Activated CD8-positive, alpha-beta memory T cell treated with anti-CD3 and anti-CD28 coated beads for 48 hours (primary cell): Measurements from ENCODE around the gene TMEM181.
"Not testable (repeated sequence)": the region's sequence is repeated elsewhere in the genome, so short reads cannot be mapped to it uniquely, and the experiment has no call there.

Experiments
- DNase-seq, 3 experiments: peaks; one replicate each; pipeline ENCODE4 v3.0.0-alpha.2; 2020; ENCODE audit warnings: low read depth in 2 of 3, low spot score in 2 of 3

Gene TMEM181

DNA sequence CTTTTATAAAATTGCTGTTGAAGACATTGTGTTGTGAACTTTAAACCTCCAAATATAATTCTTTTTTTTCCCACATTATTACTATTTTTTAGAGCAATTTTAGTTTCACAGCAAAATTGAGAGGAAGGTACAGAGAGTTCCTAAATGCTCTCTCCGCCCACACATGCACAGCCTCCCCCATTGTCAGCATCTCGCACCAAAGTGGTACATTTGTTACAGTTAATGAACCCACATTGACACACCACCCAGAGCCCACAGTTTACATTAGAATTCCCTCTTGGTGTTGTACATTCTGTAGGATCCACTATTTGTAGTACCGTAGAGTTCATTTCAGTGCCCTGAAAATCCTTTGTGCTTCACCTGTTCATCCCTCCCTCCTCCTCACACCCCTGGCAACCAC is 33.8 kb downstream of the TMEM181 start:
- no peak for DNase-seq

DNA sequence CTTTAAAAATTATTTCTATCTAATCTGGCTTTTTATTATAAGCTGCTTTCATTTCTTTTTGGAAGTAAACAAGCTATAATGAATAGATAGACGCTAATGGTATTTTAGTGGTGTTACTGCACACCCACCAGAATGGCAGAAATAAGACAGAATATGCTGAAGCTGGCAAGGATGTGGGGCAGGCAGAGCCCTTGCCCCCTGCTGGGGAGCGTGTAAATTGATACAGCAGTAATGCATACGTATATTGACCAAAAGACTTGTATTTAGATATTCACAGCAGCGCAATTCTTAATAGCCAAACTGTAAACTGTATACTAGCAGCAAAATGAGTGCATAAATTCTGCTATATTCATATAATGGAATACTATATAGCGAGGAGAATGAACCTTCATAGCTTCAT is 35.3 kb downstream of the TMEM181 start:
- DNase-seq = no peak

DNA sequence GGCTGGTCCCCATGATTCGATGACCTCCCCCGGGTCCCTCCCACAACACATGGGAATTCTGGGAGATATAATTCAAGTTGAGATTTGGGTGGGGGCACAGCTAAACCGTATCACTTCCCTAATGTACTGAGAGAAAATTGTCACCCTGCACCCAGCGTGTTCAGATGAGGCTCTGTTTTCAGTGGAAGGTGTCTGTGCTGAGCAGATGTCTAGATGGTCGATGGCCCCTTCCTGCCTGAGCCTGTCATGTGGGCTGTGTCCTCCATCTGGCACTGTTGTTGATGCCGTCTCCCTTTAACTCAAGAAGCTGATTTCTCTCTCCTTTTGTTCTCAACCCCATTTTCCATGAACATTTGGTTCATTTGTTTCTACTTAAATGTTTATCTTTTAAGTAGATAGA is 37.0 kb downstream of the TMEM181 start:
- DNase-seq = no peak

GRCh38 chr6:158597565-158597964 is 37.7 kb downstream of the TMEM181 start:
- no peak for DNase-seq

GRCh38 chr6:158599635-158600034 is 39.7 kb downstream of the TMEM181 start:
- DNase-seq = no peak

- no peak for DNase-seq
Measured at GRCh38 chr6:158603261-158604047, 43.6 kb downstream of the TMEM181 start.

- no peak for DNase-seq
Measured at GRCh38 chr6:158604048-158604406, 44.1 kb downstream of the TMEM181 start.

DNA sequence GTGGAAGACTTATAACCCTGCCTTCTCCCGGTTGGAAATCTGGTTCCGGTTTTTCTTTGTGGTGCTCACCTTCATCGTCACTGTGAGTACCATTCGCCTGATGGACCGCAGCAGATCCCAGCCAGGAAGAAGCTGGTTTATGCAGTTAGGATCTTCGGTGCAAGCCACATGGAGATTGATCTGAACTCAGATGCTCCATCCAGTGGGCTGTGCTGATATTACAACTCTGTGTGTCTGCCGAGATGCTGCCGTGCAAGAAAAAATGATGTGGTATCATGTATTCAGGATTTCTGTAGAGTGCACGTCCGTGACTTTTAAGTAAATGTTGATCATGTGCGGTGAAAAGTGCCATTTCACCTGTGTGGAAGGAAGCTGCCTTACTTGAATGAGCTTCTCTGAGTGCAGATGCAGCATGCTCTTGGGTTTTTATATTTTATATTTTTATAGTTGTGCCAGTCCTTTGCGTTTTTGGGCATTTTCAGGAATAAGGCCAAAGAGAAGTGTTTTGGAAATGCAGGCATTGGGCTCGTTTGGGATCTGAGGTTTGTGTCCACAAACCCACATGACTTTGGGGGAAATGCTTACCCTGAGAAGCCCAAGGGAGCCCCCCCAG is 45.5 kb downstream of the TMEM181 start:
- DNase-seq = peak in 1 of 3 experiments; percentile 17

GRCh38 chr6:158606011-158606410 is 46.1 kb downstream of the TMEM181 start:
- not testable (repeated sequence) for DNase-seq

DNA sequence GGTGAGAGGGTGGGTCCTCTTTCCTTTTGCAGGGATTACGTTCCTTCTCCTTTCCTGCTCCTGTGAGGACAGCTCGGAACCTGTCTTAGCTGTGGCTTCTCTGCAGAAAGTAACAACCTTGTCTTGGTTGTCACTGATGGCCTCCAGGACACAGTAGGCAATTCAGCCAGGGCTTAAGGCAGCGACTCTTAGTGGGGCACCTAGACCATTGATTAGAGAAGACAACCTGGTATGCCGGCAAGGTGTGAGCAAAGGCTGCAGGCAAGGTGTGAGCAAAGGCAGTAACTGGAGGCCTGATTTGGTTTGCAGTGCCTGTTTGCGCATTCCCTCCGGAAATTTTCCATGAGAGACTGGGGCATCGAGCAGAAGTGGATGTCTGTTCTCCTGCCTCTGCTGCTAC is 47.0 kb downstream of the TMEM181 start:
- no peak for DNase-seq

GRCh38 chr6:158607411-158608170 is 47.7 kb downstream of the TMEM181 start:
- DNase-seq = no peak

DNA sequence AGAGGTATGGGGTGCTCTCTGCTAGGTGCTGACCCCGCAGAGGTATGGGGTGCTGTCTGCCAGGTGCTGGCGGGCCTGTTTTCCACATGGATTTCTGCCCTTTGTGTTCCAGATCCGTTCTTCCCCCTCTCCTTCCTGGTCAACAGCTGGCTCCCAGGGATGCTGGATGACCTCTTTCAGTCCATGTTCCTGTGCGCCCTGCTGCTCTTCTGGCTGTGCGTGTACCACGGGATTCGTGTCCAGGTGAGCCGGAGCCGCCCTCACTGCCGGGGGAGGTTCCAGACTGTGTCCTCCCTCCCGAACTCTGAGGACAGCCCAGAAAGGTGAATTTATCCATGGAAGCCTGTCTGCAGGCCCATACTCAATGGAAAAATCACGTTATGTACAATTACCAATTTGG is 48.3 kb downstream of the TMEM181 start:
- no peak for DNase-seq

GRCh38 chr6:158609455-158610155 is 49.7 kb downstream of the TMEM181 start:
- no peak for DNase-seq

- no peak for DNase-seq
Measured at GRCh38 chr6:158610319-158610968, 50.6 kb downstream of the TMEM181 start.

GRCh38 chr6:158611039-158611438 is 51.1 kb downstream of the TMEM181 start:
- DNase-seq = no peak

GRCh38 chr6:158611541-158612370 is 51.9 kb downstream of the TMEM181 start:
- DNase-seq = no peak

DNA sequence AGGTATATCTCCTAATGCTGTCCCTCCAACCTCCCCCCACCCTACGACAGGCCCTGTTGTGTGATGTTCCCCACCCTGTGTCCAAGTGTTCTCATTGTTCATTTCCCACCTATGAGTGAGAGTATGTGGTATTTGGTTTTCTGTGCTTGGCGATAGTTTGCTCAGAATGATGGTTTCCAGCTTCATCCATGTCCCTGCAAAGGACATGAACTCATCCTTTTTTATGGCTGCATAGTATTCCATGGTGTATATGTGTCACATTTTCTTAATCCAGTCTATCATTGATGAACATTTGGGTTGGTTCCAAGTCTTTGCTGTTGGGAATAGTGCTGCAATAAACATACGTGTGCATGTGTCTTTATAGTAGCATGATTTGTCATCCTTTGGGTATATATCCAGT is 54.7 kb downstream of the TMEM181 start:
- not testable (repeated sequence) for DNase-seq

DNA sequence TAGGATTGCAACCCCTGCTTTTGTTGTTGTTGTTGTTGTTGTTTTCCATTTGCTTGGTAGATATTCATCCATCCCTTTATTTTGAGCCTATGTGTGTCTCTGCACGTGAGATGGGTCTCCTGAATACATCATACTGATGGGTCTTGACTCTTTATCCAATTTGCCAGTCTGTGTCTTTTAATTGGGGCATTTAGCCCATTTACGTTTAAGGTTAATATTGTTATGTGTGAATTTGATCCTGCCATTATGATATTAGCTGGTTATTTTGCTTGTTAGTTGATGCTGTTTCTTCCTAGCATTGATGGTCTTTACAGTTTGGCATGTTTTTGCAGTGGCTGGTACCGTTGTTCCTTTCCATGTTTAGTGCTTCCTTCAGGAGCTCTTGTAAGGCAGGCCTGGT is 58.4 kb downstream of the TMEM181 start:
- DNase-seq = not testable (repeated sequence)

DNA sequence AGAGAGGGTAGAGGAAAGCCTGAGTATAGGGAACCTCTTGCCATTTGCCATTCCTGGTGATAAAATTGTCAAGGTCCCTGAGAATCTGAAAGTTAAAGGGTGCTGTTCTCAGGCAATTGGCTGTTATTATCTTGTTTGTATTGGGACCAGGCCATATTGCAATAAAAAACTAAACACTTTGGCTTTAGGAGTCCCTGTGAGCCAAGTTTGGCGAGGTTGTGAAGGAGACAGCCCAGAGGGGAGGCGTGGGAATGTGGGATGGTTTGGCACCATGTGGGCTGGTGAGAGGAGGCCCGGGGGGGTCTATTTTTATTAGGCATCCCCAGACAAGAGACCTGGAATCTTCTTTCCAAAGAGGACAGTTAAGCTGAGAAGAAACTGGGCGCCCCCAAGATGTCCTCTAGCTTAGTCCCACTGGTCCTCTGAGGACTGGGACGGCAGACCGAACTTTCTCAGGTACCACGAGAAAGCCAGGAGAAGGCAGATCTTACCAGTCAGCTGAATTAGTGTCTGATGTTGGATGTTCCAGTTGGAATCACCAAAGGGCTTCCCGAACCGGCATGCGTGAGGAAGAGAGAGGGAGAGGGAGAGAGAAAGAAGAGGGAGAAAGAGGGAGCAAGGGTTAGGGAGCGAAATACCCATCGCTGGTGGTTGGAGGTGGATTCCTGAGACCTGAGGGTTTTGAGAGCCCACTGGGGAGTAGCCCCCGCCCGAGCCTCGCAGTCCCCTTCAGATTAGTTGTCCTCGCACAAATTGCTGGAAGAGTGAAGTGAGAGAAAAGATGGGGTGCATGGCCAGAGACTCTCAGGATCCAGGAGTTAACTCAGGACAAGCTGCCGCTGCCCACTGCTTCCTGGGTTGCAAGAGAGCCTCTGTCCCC is 60.3 kb downstream of the TMEM181 start:
- DNase-seq = no peak
